RCC 7860 (cell line): ENCODE measurements around the gene IPO8.
"Not testable (repeated sequence)": the region's sequence is repeated elsewhere in the genome, so short reads cannot be mapped to it uniquely, and the experiment has no call there.

Source experiments
- DNase-seq: peaks from one replicate; pipeline ENCODE4 v3.0.0-alpha.2; 2015; ENCODE audit warnings: low spot score
- FAIRE-seq: peaks from 2 replicates; lab custom pipeline; 2012; peaks lifted over from hg19 to GRCh38; lab: Jason Lieb, UNC

The IPO8 gene

DNA sequence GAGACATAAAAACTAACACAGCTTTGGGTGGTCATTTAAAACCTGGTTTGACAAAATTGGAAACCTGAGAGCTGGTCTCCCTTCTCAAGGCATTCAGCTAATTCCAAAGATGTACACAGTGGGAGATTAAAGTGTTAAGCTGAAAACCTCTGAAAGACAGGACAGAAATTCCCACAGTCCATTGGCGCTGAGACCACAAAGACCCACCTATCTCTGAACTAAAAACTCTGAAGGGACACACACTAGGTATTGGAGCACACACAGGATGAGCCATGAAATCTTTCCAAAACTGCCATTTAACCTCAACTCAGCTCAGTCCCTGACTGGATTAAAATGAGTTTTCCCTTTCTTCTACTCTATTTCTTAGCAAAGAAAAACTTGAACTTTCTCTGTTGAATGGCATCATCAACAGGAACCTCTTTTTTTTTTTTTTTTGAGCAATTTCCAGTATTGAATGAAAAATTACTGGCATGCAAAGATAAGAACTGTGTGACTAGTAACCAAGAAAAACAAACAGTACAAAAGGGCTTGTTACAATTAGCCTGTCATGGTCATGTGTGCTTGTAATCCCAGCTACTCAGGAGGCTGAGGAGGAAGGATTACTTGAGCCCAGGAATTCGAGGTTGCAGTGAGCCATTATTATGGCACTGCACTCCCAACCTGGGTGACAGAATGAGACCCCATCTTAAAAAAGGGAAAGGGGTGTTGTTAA lies 82.4 kb downstream of the IPO8 start:
- DNase-seq, result no peak
- no peak for FAIRE-seq

DNA sequence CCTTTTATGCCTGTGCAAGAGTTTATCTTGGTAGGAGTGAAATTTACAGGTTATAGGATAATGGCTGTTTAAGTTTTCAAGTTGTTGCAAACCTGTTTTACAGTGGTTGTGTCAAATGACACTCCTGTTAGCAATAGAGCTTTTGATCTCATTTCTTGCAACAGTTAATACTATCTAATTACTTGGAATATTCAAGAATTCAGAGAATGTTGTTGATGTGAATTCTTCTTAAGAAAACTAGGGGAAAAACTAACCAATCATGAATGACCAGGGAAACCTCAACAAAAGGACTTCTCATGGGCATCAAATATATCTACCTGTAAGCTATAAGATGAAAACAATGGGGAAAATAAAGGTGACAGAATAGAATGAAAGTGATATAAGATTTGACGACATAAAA lies 85.0 kb downstream of the IPO8 start:
- FAIRE-seq (no peak), DNase-seq (no peak)

DNA sequence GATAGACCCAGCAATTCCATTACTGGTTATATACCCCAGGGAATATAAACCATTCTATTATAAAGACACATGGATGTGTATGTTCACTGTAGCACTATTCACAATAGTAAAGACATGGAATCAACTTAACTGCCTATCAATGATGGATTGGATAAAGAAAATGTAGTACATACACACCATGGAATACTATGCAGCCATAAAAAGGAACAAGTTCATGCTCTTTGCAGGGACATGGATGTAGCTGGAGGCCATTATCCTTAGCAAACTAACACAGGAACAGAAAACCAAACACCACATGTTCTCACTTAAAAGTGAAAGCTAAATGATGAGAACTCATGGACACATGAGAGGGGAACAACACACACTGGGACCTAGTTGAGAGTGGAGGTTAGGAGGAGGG lies 85.8 kb downstream of the IPO8 start:
- not testable (repeated sequence) for DNase-seq, FAIRE-seq

DNA sequence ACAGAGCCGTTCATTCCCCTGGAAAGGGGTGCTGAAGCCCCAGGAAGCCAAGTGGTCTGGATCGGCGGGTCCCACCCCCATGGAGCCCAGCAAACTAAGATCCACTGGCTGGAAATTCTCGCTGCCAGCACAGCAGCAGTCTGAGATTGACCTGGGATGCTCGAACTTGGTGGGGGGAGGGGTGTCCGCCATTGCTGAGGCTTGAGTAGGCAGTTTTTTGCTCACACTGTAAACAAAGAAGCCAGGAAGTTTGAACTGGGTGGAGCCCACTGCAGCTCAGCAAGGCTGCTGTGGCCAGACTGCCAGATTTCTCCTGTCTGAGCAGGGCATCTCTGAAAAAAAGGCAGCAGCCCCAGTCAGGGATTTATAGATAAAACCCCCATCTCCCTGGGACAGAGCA lies 91.4 kb downstream of the IPO8 start:
- FAIRE-seq, DNase-seq: not testable (repeated sequence)

DNA sequence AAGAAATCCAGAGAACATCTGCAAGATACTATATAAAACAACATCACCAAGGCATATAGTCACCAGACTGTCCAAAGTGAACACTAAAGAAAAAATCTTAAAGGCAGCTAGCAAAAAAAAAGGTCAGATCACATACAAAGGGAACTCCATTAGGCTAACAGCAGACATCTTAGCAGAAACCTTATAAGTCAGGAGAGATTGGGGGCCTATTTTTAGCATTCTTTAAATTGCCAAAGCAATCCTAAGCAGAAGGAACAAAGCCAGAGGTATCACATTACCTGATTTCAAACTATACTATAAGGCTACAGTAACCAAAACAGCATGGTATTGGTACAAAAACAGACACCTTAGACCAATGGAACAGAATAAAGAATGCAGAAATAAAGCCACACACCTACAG lies 92.5 kb downstream of the IPO8 start:
- DNase-seq, result no peak
- no peak for FAIRE-seq

DNA sequence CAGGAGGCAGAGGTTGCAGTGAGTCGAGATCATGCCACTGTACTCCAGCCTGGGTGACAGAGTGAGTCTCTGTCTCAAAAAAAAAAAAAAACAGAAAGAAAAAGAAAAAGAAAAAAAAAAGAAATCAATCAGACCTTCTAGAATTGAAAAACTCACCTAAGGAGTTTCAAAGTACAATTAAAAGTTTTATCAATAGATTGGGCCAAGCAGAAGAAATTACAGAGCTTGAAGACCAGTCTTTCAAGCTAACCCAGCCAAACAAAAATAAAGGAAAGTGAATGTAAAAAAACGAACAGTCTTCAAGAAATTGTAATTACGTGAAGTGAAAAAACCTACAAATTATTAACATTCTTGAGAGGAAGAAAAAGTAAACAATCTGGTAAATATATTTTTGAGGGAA lies 93.0 kb downstream of the IPO8 start:
- DNase-seq, result no peak
- FAIRE-seq, result no peak

DNA sequence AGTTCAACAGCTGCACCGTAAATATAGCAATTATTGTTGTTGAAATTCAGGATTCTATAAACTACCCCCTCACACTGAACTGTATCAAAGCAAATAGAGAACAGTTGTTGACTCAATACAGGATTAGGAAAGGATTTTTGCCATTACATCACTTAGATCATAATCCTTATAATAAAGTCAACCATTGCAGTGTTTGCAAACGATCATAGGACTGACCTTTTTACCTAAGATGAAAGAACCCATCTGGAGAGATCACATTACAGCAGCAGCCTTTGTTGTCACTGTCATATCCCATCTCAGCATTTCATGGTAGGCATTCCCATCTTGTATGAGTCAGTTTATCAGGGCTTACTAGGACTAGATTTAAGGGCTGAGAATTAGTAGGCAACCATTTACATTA lies 96.1 kb downstream of the IPO8 start:
- FAIRE-seq (no peak), DNase-seq (no peak)

DNA sequence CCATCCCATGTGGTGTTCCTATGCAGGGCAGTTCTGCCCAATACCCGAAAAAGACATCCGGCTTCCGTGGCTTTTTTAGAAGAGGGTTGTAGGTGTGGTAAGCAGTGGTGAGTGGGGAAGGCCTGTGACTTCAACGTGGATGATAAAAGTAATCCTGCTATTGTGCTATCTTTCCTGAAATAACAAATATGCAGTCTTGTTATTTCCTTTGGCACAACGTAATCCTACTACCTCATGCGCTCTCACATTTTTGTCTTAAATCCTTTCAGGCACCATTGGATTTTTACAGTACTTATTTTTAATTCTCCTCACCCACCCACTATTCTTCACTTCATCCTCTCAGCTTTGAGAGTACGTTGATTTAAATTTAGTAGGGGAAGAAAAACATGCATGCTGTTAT lies 96.8 kb downstream of the IPO8 start:
- no peak for FAIRE-seq

DNA sequence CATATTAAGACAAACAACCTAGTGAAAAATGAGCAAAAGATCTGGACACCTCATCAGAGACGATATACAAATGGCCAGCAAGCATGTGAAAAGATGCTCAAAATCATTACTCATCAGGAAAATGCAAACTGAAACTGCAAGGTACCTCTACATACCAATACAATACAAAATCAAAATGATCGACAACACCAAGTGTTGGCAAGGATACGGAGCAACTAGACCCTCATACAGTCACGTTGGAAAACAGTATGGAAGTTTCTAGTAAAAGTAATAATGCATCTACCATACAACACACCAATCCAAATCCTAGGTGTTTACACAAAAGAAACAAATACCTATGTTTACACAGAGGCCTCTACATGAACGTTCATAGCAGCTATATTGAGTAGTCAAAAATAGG lies 99.9 kb downstream of the IPO8 start:
- FAIRE-seq (no peak), DNase-seq (no peak)

More for the DNA sequence above, 96.8 kb downstream of the IPO8 start:
- no peak for DNase-seq

DNA sequence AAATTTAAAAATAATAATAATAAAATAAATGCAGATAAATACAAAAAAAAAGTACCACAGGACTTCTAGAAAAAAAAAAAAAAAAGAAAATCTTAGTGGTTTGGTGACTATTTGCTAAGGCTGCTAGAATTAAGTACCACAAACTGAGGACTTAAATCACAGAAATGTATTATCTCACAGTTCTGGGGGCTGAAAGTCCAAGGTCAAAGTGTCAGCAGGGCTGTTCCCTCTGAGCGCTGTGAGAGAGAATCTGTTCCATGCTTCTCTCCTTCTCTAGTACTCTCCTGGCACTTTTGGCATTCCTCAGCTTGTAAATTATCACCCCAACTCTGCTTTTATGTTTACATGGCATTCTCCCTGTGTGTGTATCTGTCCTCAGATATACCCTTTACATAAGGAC lies 101.2 kb downstream of the IPO8 start:
- DNase-seq (no peak), FAIRE-seq (no peak)

DNA sequence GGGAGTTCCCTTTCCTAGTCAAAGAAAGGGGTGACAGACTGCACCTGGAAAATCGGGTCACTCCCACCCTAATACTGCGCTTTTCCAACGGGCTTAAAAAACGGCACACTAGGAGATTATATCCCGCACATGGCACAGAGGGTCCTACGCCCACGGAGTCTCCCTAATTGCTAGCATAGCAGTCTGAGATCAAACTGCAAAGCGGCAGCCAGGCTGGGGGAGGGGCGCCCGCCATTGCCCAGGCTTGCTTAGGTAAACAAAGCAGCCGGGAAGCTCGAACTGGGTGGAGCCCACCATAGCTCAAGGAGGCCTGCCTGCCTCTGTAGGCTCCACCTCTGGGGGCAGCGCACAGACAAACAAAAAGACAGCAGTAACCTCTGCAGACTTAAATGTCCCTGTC lies 107.1 kb downstream of the IPO8 start:
- FAIRE-seq, DNase-seq: not testable (repeated sequence)

DNA sequence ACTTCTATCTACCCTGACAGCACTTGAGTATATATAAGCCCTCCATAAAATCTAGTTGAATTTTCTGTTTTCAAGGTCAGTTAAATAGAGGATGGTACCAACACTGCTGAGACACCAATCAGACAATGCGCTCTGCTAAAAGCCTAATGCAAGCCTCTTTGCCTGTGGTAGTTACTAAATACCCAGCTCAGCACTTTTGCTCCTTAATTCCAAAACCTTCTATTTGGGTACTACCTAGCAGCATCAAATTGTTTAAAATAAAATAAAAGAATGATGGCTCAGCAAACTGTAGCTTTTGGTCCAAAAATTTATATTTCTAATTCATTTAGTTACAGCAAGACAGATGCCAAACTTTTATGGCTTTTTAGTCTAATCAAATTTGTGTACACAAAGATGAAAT lies 107.9 kb downstream of the IPO8 start:
- no peak for FAIRE-seq
- no peak for DNase-seq

DNA sequence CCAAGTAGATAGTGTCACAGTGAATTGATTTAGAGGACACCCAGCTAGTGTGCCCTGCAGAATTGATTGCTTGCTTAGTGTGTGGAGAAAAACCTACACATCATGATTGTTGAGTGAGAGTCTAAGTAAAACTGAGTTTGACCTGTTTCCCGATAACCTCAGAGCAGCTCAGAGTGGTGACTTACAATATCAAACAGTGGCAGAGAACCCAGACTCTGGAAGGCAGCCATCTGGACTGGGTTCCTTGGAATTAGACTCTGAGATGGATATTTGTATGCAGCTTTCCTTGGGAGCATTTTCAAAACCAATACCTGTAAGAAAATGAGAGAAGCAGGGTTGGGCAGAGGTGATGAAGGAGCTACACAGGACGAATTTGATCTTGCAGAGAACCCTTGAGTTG lies 109.8 kb downstream of the IPO8 start:
- DNase-seq (no peak), FAIRE-seq (no peak)

DNA sequence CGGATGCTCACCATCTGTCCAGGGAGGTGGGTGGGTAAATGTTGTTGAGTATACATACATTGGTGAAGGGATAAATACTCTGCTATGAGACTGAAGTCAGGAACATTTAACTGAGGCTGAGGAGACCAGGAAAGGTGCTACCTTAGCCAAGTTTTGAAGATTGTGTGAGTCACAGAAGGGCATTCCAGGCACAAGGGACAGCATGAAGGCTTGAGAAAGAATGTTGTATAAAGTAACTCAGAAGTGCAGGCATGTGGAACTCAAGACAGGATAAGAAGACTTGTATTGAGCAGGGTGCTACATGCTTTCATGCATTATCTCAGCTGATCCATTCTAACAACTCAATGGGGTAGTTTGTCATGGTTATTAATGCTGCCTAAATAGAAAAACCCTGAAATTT lies 112.7 kb downstream of the IPO8 start:
- DNase-seq (no peak), FAIRE-seq (no peak)

DNA sequence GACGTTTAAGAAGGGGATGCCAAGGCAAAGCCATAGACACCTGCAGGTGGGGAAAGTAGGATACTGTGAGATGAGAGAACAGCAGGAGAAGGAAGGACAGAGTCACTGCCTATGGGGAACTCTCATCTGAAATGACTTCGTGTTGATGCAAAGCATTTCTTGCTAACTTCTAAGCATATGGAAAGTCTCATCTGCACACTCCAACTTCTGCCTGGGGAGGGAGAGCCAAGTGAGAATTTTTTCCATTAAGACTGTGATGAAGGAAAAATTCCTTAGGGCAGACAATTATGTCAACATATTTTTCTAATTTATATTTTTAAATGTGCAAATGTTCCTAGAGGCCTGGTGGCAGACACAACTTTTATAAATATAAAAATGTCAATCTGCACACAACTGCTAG lies 115.3 kb downstream of the IPO8 start:
- DNase-seq (no peak), FAIRE-seq (no peak)
